Gastroesophageal sphincter (tissue), 3 donors: ENCODE results near the gene SMLR1.

Experiments
- CTCF ChIP-seq, 4 experiments: fragments of 200-600 bp in 2 of 4; fragments of 450-650 bp in 2 of 4; sonication (generic) in 1 of 4; IDR thresholded peaks; one replicate each; pipeline ENCODE4 v1.5.1; 2017 to 2019; ENCODE audit warnings: antibody characterized with exemption in 4 of 4, mild to moderate bottlenecking in 2 of 4, moderate library complexity in 2 of 4
- POLR2A ChIP-seq, 2 donors: fragments of 450-650 bp; IDR thresholded peaks; one replicate each; pipeline ENCODE4 v1.6.1; 2017; ENCODE audit warnings: antibody characterized with exemption in 2 of 2, mild to moderate bottlenecking in 2 of 2, moderate library complexity in 1 of 2

GRCh38 chr6:130838250-130838860 is 11.1 kb downstream of the SMLR1 start:
- TF ChIP-seq POLR2A (IDR thresholded peaks at IDR 0.05): no peak
- no peak for TF ChIP-seq CTCF (IDR thresholded peaks at IDR 0.05)
